GM12878 (cell line): Measurements from ENCODE around the gene NDC80. TPM values are rescaled to one million over a fixed set of nuclear protein-coding genes. Genes with fewer than 3 reads are reported as not detected.
A peak's percentile ranks its signal among the peaks of the same experiment; 100 is the strongest.

Experiments used
- ATAC-seq: fragments of 200-7000 bp; cut with Tn5 transposase; 3 replicates; pipeline ENCODE4 v1.9.1; 2020; ENCODE audit warnings: mild to moderate bottlenecking, moderate library complexity
- BruUV-seq: library from RNA; stranded (reverse); fragments of 400-500 nt; replicated peaks from 2 replicates; lab custom pipeline; 2021; lab: Mats Ljungman, UMichigan
- CTCF ChIA-PET: fragments of 300-600 bp; sonication (Branson Sonifier 250); formaldehyde crosslinking; extraction: SDS; loops from one replicate; lab custom pipeline; 2021; ENCODE audit warnings: inconsistent platforms; lab: Yijun Ruan, JAX
- POLR2A ChIA-PET: fragments of 350-600 bp; formaldehyde crosslinking; extraction: SDS; loops from one replicate; lab custom pipeline; 2021; ENCODE audit warnings: inconsistent platforms; lab: Charles Lee
- RAD21 ChIA-PET: fragments of 300-600 bp; sonication (Branson Sonifier 250); formaldehyde crosslinking; loops from one replicate; lab custom pipeline; 2023; ENCODE audit warnings: antibody characterized with exemption; ENCODE audit not compliant: unreplicated experiment; lab: Charles Lee
- SMC1A ChIA-PET: fragments of 300-600 bp; sonication (Branson Sonifier 250); formaldehyde crosslinking; loops from one replicate; lab custom pipeline; 2023; ENCODE audit not compliant: unreplicated experiment, uncharacterized antibody; lab: Charles Lee
- DNase-seq: peaks from one replicate; pipeline ENCODE4 v3.0.0-alpha.2; 2011; ENCODE audit warnings: low read depth, low spot score
- FAIRE-seq: peaks from 3 replicates; lab custom pipeline; 2011; peaks lifted over from hg19 to GRCh38; lab: Jason Lieb, UNC
- H2AFZ ChIP-seq: 2 replicates; pipeline ENCODE4 v1.6.0; 2011; ENCODE audit warnings: low read depth, low read length, control low read depth; ENCODE audit not compliant: control insufficient read depth
- H3K27ac ChIP-seq: 2 replicates; pipeline ENCODE4 v1.5.1; 2011; ENCODE audit warnings: control low read depth; ENCODE audit not compliant: control insufficient read depth, insufficient read depth
- H3K27me3 ChIP-seq, 2 experiments: replicated peaks in 1 of 2; 2 replicates each; pipeline versions ENCODE4 v1.6.0 to v1.6.1; 2011; ENCODE audit warnings: low read length in 1 of 2; ENCODE audit not compliant: control insufficient read depth in 2 of 2, insufficient read depth in 2 of 2
- H3K36me3 ChIP-seq, 2 experiments: 2 replicates each; pipeline ENCODE4 v1.5.1; 2011; ENCODE audit warnings: low read length in 1 of 2; ENCODE audit not compliant: control insufficient read depth in 2 of 2, insufficient read depth in 2 of 2
- H3K4me1 ChIP-seq: 2 replicates; pipeline ENCODE4 v1.6.1; 2011; ENCODE audit warnings: mild to moderate bottlenecking, low read length, moderate library complexity, mixed read lengths; ENCODE audit not compliant: control insufficient read depth, insufficient read depth
- H3K4me2 ChIP-seq: 2 replicates; pipeline ENCODE4 v1.6.0; 2011; ENCODE audit warnings: control low read depth; ENCODE audit not compliant: control insufficient read depth, insufficient read depth
- H3K4me3 ChIP-seq: fragments of 200-600 bp; sonication (generic); 2 replicates; pipeline ENCODE4 v1.5.1; 2016
- H3K79me2 ChIP-seq: 2 replicates; pipeline ENCODE4 v1.6.0; 2011; ENCODE audit warnings: low read length; ENCODE audit not compliant: control insufficient read depth, insufficient read depth
- H3K9ac ChIP-seq: 2 replicates; pipeline ENCODE4 v1.8.0; 2011; ENCODE audit warnings: low read length, control low read depth, mixed read lengths; ENCODE audit not compliant: control insufficient read depth, insufficient read depth
- H3K9me3 ChIP-seq: replicated peaks from 3 replicates; pipeline ENCODE4 v1.5.1; 2011; ENCODE audit warnings: mild to moderate bottlenecking, low read length; ENCODE audit not compliant: control insufficient read depth, insufficient read depth
- H4K20me1 ChIP-seq: 2 replicates; pipeline ENCODE4 v1.6.0; 2011; ENCODE audit not compliant: control insufficient read depth, insufficient read depth
- CBX3 ChIP-seq: fragments of 200-600 bp; sonication (generic); IDR thresholded peaks from 2 replicates; pipeline ENCODE4 v1.6.1; 2016; ENCODE audit warnings: low read depth, borderline replicate concordance
- HDAC2 ChIP-seq: fragments of 200-600 bp; sonication (generic); IDR thresholded peaks from 2 replicates; pipeline ENCODE4 v1.6.1; 2017
- IKZF1 ChIP-seq: fragments of 450-650 bp; conservative IDR thresholded peaks from 2 replicates; pipeline ENCODE4 v1.6.1; 2017; ENCODE audit warnings: antibody characterized with exemption, mild to moderate bottlenecking
- MEF2A ChIP-seq: IDR thresholded peaks from 2 replicates; pipeline ENCODE4 v1.6.1; 2011; ENCODE audit warnings: low read depth, mild to moderate bottlenecking, low read length, moderate library complexity; ENCODE audit not compliant: insufficient read depth
- MEF2B ChIP-seq: fragments of 450-650 bp; IDR thresholded peaks from 2 replicates; pipeline ENCODE4 v1.6.1; 2018; ENCODE audit warnings: mild to moderate bottlenecking, moderate library complexity; ENCODE audit not compliant: partially characterized antibody, poor library complexity, severe bottlenecking
- NBN ChIP-seq: fragments of 450-650 bp; IDR thresholded peaks from 2 replicates; pipeline ENCODE4 v1.6.1; 2016
- NR2C2 ChIP-seq: IDR thresholded peaks from 2 replicates; pipeline ENCODE4 v1.6.1; 2011; ENCODE audit warnings: borderline replicate concordance, low read depth; ENCODE audit not compliant: control insufficient read depth, insufficient read length
- NR2F1 ChIP-seq: fragments of 450-650 bp; conservative IDR thresholded peaks from 2 replicates; pipeline ENCODE4 v1.6.1; 2017; ENCODE audit warnings: mild to moderate bottlenecking
- REST ChIP-seq: IDR thresholded peaks from 2 replicates; pipeline ENCODE4 v1.6.1; 2012; ENCODE audit warnings: mild to moderate bottlenecking, low read depth, low read length
- STAT3 ChIP-seq: IDR thresholded peaks from 2 replicates; pipeline ENCODE4 v1.6.1; 2011; ENCODE audit warnings: low read depth, low read length, improper control_type of control experiment
- ZBTB40 ChIP-seq: fragments of 450-650 bp; IDR thresholded peaks from 2 replicates; pipeline ENCODE4 v1.6.1; 2016; ENCODE audit warnings: mild to moderate bottlenecking, moderate library complexity, borderline replicate concordance
- ZNF207 ChIP-seq: fragments of 450-650 bp; IDR thresholded peaks from 2 replicates; pipeline ENCODE4 v1.6.1; 2014; ENCODE audit warnings: antibody characterized with exemption, mild to moderate bottlenecking, borderline replicate concordance
- WGBS: methylation state at CpG from one replicate; pipeline ENCODE4 v1.1.6; 2016; ENCODE audit warnings: low lambda C conversion rate; ENCODE audit not compliant: insufficient replicate concordance, insufficient coverage; ENCODE audit errors: missing lambda C conversion rate; 5-methylcytosine and 5-hydroxymethylcytosine counted together
- in situ Hi-C: fragments of 300-500 bp; cut with MboI; formaldehyde crosslinking; loops from 9 replicates; pipeline ENCODE4 v1.14.3; 2018; ENCODE audit warnings: mixed read lengths
- intact Hi-C: fragments of 100-400 bp; cut with micrococcal nuclease; formaldehyde crosslinking; loops from one replicate; pipeline ENCODE4 v1.14.2; 2022; ENCODE audit not compliant: unreplicated experiment
- polyA plus RNA-seq, 11 experiments: library from polyadenylated mRNA; depleted of rRNA in 4 of 11; unstranded in 6 of 11; stranded (reverse) in 5 of 11; fragments of >200 nt; fragmentation: Nextera tagmentation in 4 of 11; fragmentation: Illumina TruSeq in 1 of 11; extraction: Ambion mirVana in 4 of 11; extraction: Trizol in 1 of 11; gene quantifications; 1 replicate in 1 of 11; 2 replicates in 10 of 11; pipeline versions ENCODE4 v1.2.1 to v1.2.3, GENCODE V29; 2011 to 2016; ENCODE audit warnings: inconsistent platforms in 2 of 11, missing spikeins in 2 of 11, low read depth in 1 of 11
- total RNA-seq, 4 experiments: library from RNA; depleted of rRNA in 3 of 4; stranded (reverse); fragments of >200 nt in 3 of 4; fragmentation: Illumina TruSeq in 1 of 4; extraction: Trizol in 1 of 4; gene quantifications; 2 replicates each; pipeline versions ENCODE4 v1.2.1 to v1.2.3, GENCODE V29; 2013 to 2021

Gene NDC80
- total and polyA plus RNA-seq, 10 of the 15 experiments (the other 5 are each of a cell fraction or from before 2014, with no cell fraction given), result 36.5 to 80.8 (median 54.7) TPM

GRCh38 chr18:2606335-2606734 lies 35.0 kb downstream of the NDC80 start:
- Histone ChIP-seq H3K9me3 (no peaks in the 10 kb centered on the region), H3K9ac (no peak overlapping the region), H3K79me2 (no peaks in the 10 kb centered on the region), H3K4me3 (no peak overlapping the region), H3K27ac (peak overlapping the region; percentile 46; the same call in 1 of the 2 replicates), H3K36me3 (peaks cover 0 to 32% of the 10 kb centered on the region in 2 experiments), H2AFZ (peak overlapping the region; percentile 45), H3K27me3 (no peaks in the 10 kb centered on the region), H4K20me1 (no peaks in the 10 kb centered on the region), H3K4me2 (no peak overlapping the region; the same call in 1 of the 2 replicates), H3K4me1 (no peaks in the 10 kb centered on the region)
- FAIRE-seq (no peak), ATAC-seq (no peak), DNase-seq (no peak)
- TF ChIP-seq MEF2A, result no peak
- no peak for TF ChIP-seq MEF2B
- no peak for TF ChIP-seq HDAC2
- no peak for TF ChIP-seq ZBTB40
- TF ChIP-seq IKZF1, result no peak
- no peak for TF ChIP-seq CBX3
- no peak for TF ChIP-seq STAT3
- TF ChIP-seq ZNF207, result no peak
- no peak for TF ChIP-seq NR2F1
- TF ChIP-seq REST, result no peak
- TF ChIP-seq NBN, result no peak
- TF ChIP-seq NR2C2, result no peak
- no TSS peak for BruUV-seq
- WGBS, result 98% methylated on average over 2 of the region's 2 CpGs
- ChIA-PET SMC1A (interaction anchor here (0.6 to 2.9 kb wide), 20 partner anchors 11 to 84 kb away, joined by 3 to 24 read pairs (median 4); partner anchors contain the start of gene SMCHD1), CTCF (interaction anchor here (0.6 to 1.5 kb wide), 9 partner anchors 19 to 1742 kb away, joined by 3 to 8 read pairs (median 3); no protein-coding TSS in a partner anchor), POLR2A (interaction anchor here (1.2 to 2.3 kb wide), 4 partner anchors 30 to 49 kb away, joined by 5 to 13 read pairs (median 8); partner anchors contain the start of gene SMCHD1), RAD21 (interaction anchor here (0.8 to 4.6 kb wide), 12 partner anchors 13 to 164 kb away, joined by 3 to 31 read pairs (median 6); partner anchors contain the start of genes METTL4, NDC80 and SMCHD1)
- in situ Hi-C loops, result no loop called here
- intact Hi-C loops, result no loop called here
